Loucy (cell line): ENCODE data around the gene TNFRSF1B.

Experiments
- H2AFZ ChIP-seq: fragments of 200-600 bp; sonication (generic); 2 replicates; pipeline ENCODE4 v1.6.0; 2016; ENCODE audit warnings: antibody characterized with exemption, mild to moderate bottlenecking, low read length, moderate library complexity
- H3F3A ChIP-seq: fragments of 200-600 bp; 2 replicates; pipeline ENCODE4 v1.6.0; 2016; ENCODE audit warnings: antibody characterized with exemption, low read depth, mild to moderate bottlenecking
- H3K27me3 ChIP-seq: fragments of 200-600 bp; sonication (generic); 2 replicates; pipeline ENCODE4 v1.6.1; 2014; ENCODE audit warnings: low read length, mild to moderate bottlenecking; ENCODE audit not compliant: insufficient read depth, poor library complexity, severe bottlenecking
- H3K36me3 ChIP-seq: fragments of 200-600 bp; sonication (generic); 2 replicates; pipeline ENCODE4 v1.6.1; 2016; ENCODE audit warnings: low read length; ENCODE audit not compliant: insufficient read depth
- H3K4me1 ChIP-seq: fragments of 200-600 bp; sonication (generic); 2 replicates; pipeline ENCODE4 v1.5.1; 2014; ENCODE audit warnings: low read length, mild to moderate bottlenecking; ENCODE audit not compliant: insufficient read depth, poor library complexity, severe bottlenecking
- H3K4me2 ChIP-seq: fragments of 200-600 bp; sonication (generic); 2 replicates; pipeline ENCODE4 v1.6.0; 2014; ENCODE audit warnings: antibody characterized with exemption, low read length, low read depth, mild to moderate bottlenecking; ENCODE audit not compliant: poor library complexity, severe bottlenecking
- H3K4me3 ChIP-seq: fragments of 200-600 bp; sonication (generic); 2 replicates; pipeline ENCODE4 v1.5.1; 2014; ENCODE audit warnings: low read length, mild to moderate bottlenecking, mixed read lengths; ENCODE audit not compliant: poor library complexity, severe bottlenecking
- H3K79me2 ChIP-seq: fragments of 200-600 bp; sonication (generic); 2 replicates; pipeline ENCODE4 v1.6.1; 2014; ENCODE audit warnings: low read length; ENCODE audit not compliant: insufficient read depth
- H3K9ac ChIP-seq: fragments of 200-600 bp; sonication (generic); 2 replicates; pipeline ENCODE4 v1.6.0; 2014; ENCODE audit warnings: mild to moderate bottlenecking, low read depth, low read length, moderate library complexity; ENCODE audit not compliant: poor library complexity, severe bottlenecking
- H3K9me2 ChIP-seq: fragments of 200-600 bp; sonication (generic); replicated peaks from 2 replicates; pipeline ENCODE4 v1.6.1; 2016; ENCODE audit warnings: low read depth, low read length, mixed read lengths
- H3K9me3 ChIP-seq: fragments of 200-600 bp; sonication (generic); 2 replicates; pipeline ENCODE4 v1.6.1; 2014; ENCODE audit warnings: mild to moderate bottlenecking, antibody characterized with exemption, low read length, low read depth; ENCODE audit not compliant: insufficient read depth
- H4K20me1 ChIP-seq: fragments of 200-600 bp; sonication (generic); 2 replicates; pipeline ENCODE4 v1.6.0; 2014; ENCODE audit warnings: antibody characterized with exemption, low read length, mild to moderate bottlenecking; ENCODE audit not compliant: insufficient read depth, poor library complexity, severe bottlenecking
- EZH2phosphoT487 ChIP-seq: fragments of 200-600 bp; IDR thresholded peaks from 2 replicates; pipeline ENCODE4 v1.6.1; 2018; ENCODE audit warnings: antibody characterized with exemption, mild to moderate bottlenecking, moderate library complexity, borderline replicate concordance
- TF ChIP-seq, protein P1 (sequence below): fragments of 200-600 bp; sonication (generic); conservative IDR thresholded peaks from 2 replicates; pipeline ENCODE4 v1.5.1; 2014; ENCODE audit warnings: mild to moderate bottlenecking, antibody characterized with exemption, low read length

TNFRSF1B gene

DNA sequence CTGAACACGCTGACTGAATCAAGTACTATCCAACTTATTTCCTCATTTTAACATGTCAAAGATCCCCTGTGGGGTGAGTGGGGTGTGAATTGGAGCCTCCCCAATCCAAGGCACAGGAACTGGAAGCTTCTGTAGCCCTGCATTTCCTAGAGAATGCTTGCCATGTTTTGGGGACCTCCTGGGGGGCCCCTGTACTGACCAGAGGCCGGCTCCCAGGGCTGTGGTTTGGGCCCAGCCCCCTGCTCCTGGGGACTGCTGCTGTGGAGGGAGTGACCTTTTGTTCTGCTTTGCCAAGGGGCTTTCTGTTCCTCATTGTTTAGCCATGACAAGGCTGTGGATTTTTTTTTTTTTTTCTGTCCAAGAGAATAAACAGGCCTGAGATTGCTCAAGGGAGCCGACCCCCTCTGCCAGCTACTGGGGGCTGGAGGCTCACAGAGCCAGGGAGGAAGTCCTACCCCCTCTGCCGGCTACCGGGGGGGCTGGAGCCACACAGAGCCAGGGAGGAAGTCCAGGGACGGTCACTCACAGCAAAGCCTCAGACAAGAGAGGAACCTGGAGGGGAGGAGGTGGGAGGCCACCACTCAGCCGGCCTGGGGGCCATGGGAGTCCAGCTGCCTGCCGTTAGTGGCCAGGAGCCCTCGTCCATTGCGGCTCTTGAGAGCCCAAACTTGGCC, 17.4 kb downstream of the TNFRSF1B start:
- Histone ChIP-seq H3K4me1 (peaks cover 6% of the 10 kb centered on the region), H3K9ac (no peak overlapping the region), H2AFZ (no peak overlapping the region), H4K20me1 (no peaks in the 10 kb centered on the region), H3K9me2 (no peaks in the 10 kb centered on the region), H3K9me3 (no peaks in the 10 kb centered on the region), H3K4me2 (no peak overlapping the region), H3K4me3 (no peak overlapping the region), H3F3A (no peaks in the 10 kb centered on the region), H3K36me3 (peaks cover 4% of the 10 kb centered on the region; the same call in 1 of the 2 replicates), H3K27me3 (no peaks in the 10 kb centered on the region), H3K79me2 (peaks cover 31% of the 10 kb centered on the region; the same call in 1 of the 2 replicates)
- TF ChIP-seq, protein P1, sequence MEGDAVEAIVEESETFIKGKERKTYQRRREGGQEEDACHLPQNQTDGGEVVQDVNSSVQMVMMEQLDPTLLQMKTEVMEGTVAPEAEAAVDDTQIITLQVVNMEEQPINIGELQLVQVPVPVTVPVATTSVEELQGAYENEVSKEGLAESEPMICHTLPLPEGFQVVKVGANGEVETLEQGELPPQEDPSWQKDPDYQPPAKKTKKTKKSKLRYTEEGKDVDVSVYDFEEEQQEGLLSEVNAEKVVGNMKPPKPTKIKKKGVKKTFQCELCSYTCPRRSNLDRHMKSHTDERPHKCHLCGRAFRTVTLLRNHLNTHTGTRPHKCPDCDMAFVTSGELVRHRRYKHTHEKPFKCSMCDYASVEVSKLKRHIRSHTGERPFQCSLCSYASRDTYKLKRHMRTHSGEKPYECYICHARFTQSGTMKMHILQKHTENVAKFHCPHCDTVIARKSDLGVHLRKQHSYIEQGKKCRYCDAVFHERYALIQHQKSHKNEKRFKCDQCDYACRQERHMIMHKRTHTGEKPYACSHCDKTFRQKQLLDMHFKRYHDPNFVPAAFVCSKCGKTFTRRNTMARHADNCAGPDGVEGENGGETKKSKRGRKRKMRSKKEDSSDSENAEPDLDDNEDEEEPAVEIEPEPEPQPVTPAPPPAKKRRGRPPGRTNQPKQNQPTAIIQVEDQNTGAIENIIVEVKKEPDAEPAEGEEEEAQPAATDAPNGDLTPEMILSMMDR, result no peak
- no peak for TF ChIP-seq EZH2phosphoT487

DNA sequence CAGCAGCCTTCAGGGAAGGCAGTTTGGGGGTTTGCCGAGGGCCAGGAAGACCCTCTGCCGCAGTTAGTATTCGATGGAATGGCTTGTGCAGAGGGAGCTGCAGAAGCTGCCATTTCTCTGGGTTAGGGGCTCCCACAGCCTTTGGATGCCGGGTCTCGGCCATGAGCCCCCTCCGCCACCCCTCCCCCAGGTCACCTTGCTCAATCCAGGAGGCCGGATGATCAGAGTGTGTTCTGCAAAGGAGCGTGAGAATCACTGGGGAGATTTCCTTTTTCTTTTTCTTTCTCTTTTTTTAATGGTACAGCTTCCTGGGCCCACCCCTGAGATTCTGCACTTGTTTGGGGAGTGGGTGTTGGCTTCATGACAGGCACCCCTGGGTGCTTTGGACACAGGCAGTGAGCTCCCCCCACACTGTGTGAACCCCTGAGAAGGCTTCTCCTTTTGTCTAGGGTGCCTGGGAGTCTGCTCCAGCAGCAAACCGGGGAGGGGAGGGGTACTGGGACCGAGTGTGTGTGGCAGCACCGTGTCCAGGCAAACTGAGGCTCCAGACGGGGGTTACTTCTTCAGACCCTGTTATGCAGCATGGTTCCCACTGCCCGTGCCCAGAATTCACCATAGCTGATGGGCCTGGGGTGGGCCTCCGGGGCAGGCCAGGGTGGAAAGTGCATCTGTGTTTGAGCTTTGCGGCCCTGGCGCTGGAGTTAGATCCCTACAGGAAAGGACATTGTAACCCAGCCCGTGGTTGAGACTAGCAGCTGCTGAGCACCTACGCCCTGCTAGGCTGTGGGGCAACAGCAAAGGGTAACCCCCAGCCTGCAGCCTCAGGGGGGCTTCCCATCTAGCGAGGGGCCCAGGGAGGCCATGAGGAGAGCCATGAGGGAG, 18.5 kb downstream of the TNFRSF1B start:
- no peak overlapping the region for H3K4me2 ChIP-seq
- H4K20me1 ChIP-seq, result no peaks in the 10 kb centered on the region
- H3F3A ChIP-seq, result no peaks in the 10 kb centered on the region
- no peaks in the 10 kb centered on the region for H3K9me2 ChIP-seq
- H3K27me3 ChIP-seq, result no peaks in the 10 kb centered on the region
- peaks cover 21% of the 10 kb centered on the region; the same call in 1 of the 2 replicates for H3K79me2 ChIP-seq
- H3K9me3 ChIP-seq, result no peaks in the 10 kb centered on the region
- no peak overlapping the region for H2AFZ ChIP-seq
- no peaks in the 10 kb centered on the region for H3K4me1 ChIP-seq
- H3K9ac ChIP-seq, result no peak overlapping the region
- H3K4me3 ChIP-seq, result no peak overlapping the region
- H3K36me3 ChIP-seq, result peaks cover 9% of the 10 kb centered on the region; the same call in 1 of the 2 replicates
- TF ChIP-seq, protein P1, result no peak
- TF ChIP-seq EZH2phosphoT487, result no peak

DNA sequence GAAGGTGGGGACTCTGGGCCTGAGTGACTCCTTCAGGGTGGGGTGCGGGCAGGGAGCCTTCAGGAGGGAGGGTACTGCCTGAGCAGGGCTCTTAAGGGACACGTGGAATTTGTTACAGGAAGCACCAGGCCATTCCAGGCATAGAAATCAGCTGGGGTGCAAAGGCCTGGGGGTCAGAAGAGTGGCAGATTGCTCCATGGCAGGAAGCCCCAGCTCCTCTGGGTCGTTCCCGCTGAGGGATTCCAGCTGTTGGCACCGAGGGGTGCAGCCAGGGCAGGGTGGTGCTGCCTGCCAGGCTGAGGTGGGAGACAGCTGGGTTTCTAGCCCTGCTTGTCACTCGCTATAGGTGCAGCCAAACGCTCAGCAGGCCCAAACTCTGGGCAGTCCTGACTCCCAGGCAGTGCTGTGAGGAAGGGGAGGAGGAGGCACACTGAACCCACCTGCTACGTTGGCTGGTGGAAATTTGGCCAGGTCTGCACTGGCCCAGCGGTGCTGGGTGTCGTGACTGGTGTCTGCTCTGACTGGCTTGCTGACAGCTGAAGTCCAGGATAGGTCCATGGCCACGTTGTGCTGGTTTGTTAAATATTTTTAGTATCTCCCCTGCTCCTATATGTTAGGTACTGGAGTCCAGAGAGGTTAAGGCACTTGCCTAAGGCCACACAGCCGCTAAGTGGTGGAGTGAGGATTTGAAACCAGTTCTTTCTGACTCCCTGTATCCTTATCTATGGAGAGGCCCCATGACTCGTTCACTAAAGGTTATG, 19.3 kb downstream of the TNFRSF1B start:
- no peaks in the 10 kb centered on the region for H4K20me1 ChIP-seq
- no peaks in the 10 kb centered on the region for H3K9me3 ChIP-seq
- peaks cover 18% of the 10 kb centered on the region; the same call in 1 of the 2 replicates for H3K79me2 ChIP-seq
- TF ChIP-seq, protein P1, result no peak
- no peak for TF ChIP-seq EZH2phosphoT487
- H3K9me2 ChIP-seq, result no peaks in the 10 kb centered on the region
- no peaks in the 10 kb centered on the region for H3K4me1 ChIP-seq
- H3K4me2 ChIP-seq, result no peak overlapping the region
- H3K27me3 ChIP-seq, result no peaks in the 10 kb centered on the region
- H3K36me3 ChIP-seq, result peaks cover 13% of the 10 kb centered on the region; the same call in 1 of the 2 replicates
- no peaks in the 10 kb centered on the region for H3F3A ChIP-seq
- no peak overlapping the region for H3K9ac ChIP-seq
- no peak overlapping the region for H3K4me3 ChIP-seq
- H2AFZ ChIP-seq, result no peak overlapping the region
